GM23338 (cell line): ENCODE measurements around the gene KCNMA1. TPM values are rescaled to one million over a fixed set of nuclear protein-coding genes. Genes with fewer than 3 reads are reported as not detected.

Experiments
- ATAC-seq: fragments of 200-7000 bp; cut with Tn5 transposase; 3 replicates; pipeline ENCODE4 v1.9.1; 2020
- DNase-seq: peaks from one replicate; pipeline ENCODE4 v3.0.0-alpha.2; 2015; ENCODE audit warnings: low spot score
- H2AFZ ChIP-seq: fragments of 200-600 bp; sonication (generic); 2 replicates; pipeline ENCODE4 v1.8.0; 2016; ENCODE audit warnings: antibody characterized with exemption, mild to moderate bottlenecking, moderate library complexity
- H3F3A ChIP-seq: fragments of 200-600 bp; sonication (generic); replicated peaks from 2 replicates; pipeline ENCODE4 v1.8.0; 2017; ENCODE audit warnings: antibody characterized with exemption, mixed run types, low read depth
- H3K27ac ChIP-seq: fragments of 200-600 bp; sonication (generic); 2 replicates; pipeline ENCODE4 v1.6.1; 2016; ENCODE audit warnings: low read depth
- H3K27me3 ChIP-seq: fragments of 200-600 bp; sonication (generic); 2 replicates; pipeline ENCODE4 v1.8.0; 2016; ENCODE audit warnings: mild to moderate bottlenecking, mixed run types, moderate library complexity; ENCODE audit not compliant: insufficient read depth
- H3K36me3 ChIP-seq: fragments of 200-600 bp; sonication (generic); 2 replicates; pipeline ENCODE4 v1.8.0; 2016; ENCODE audit warnings: mild to moderate bottlenecking; ENCODE audit not compliant: insufficient read depth
- H3K4me1 ChIP-seq: fragments of 200-600 bp; sonication (generic); 2 replicates; pipeline ENCODE4 v1.8.0; 2016; ENCODE audit warnings: mild to moderate bottlenecking, moderate library complexity; ENCODE audit not compliant: insufficient read depth
- H3K4me2 ChIP-seq: fragments of 200-600 bp; sonication (generic); 2 replicates; pipeline ENCODE4 v1.7.1; 2017; ENCODE audit warnings: mixed run types
- H3K4me3 ChIP-seq: fragments of 200-600 bp; sonication (generic); 2 replicates; pipeline ENCODE4 v1.6.1; 2016; ENCODE audit warnings: mixed run types
- H3K79me2 ChIP-seq: fragments of 200-600 bp; sonication (generic); replicated peaks from 2 replicates; pipeline ENCODE4 v1.8.0; 2017; ENCODE audit warnings: mild to moderate bottlenecking; ENCODE audit not compliant: insufficient read depth
- H3K9me2 ChIP-seq: fragments of 200-600 bp; sonication (generic); 2 replicates; pipeline ENCODE4 v1.8.0; 2017; ENCODE audit not compliant: insufficient read depth
- H4K20me1 ChIP-seq: fragments of 200-600 bp; sonication (generic); replicated peaks from 2 replicates; pipeline ENCODE4 v1.8.0; 2017; ENCODE audit warnings: mild to moderate bottlenecking; ENCODE audit not compliant: insufficient read depth
- H3K27ac Mint-ChIP-seq: 2 replicates; pipeline ENCODE4 v1.8.0; 2020; ENCODE audit warnings: inconsistent platforms, mild to moderate bottlenecking, moderate library complexity, mixed read lengths
- H3K27me3 Mint-ChIP-seq: 3 replicates; pipeline ENCODE4 v1.8.0; 2022; ENCODE audit warnings: low read depth, mild to moderate bottlenecking, moderate library complexity, mixed read lengths, inconsistent platforms; ENCODE audit not compliant: insufficient read depth, poor library complexity
- H3K36me3 Mint-ChIP-seq: 3 replicates; pipeline ENCODE4 v1.8.0; 2021; ENCODE audit warnings: low read depth, mild to moderate bottlenecking, inconsistent platforms, moderate library complexity, mixed read lengths
- H3K4me1 Mint-ChIP-seq: 3 replicates; pipeline ENCODE4 v1.8.0; 2020; ENCODE audit warnings: mild to moderate bottlenecking, inconsistent platforms, mixed read lengths
- H3K4me3 Mint-ChIP-seq: 3 replicates; pipeline ENCODE4 v1.8.0; 2021; ENCODE audit warnings: moderate library complexity, mild to moderate bottlenecking, inconsistent platforms, mixed read lengths
- H3K9me3 Mint-ChIP-seq: 3 replicates; pipeline ENCODE4 v1.8.0; 2020; ENCODE audit warnings: moderate library complexity, mild to moderate bottlenecking, inconsistent platforms, mixed read lengths
- CREB1 ChIP-seq: fragments of 250-450 bp; sonication (Bioruptor Pico); IDR thresholded peaks from 2 replicates; pipeline ENCODE4 v1.5.0; 2020; ENCODE audit warnings: low read depth, mild to moderate bottlenecking, moderate library complexity
- EZH2 ChIP-seq: fragments of 200-600 bp; sonication (generic); IDR thresholded peaks from one replicate; pipeline ENCODE4 v1.8.0; 2017; ENCODE audit warnings: antibody characterized with exemption, mild to moderate bottlenecking, low read depth; ENCODE audit not compliant: unreplicated experiment
- EZH2phosphoT487 ChIP-seq: fragments of 200-600 bp; sonication (generic); IDR thresholded peaks from one replicate; pipeline ENCODE4 v1.8.1; 2018; ENCODE audit warnings: antibody characterized with exemption; ENCODE audit not compliant: unreplicated experiment
- JUNB ChIP-seq: IDR thresholded peaks from one replicate; pipeline ENCODE4 v1.6.1; 2016; ENCODE audit warnings: antibody characterized with exemption; ENCODE audit not compliant: unreplicated experiment
- NANOG ChIP-seq: IDR thresholded peaks from 2 replicates; pipeline ENCODE4 v1.6.1; 2016; ENCODE audit warnings: antibody characterized with exemption, borderline replicate concordance
- POLR2AphosphoS5 ChIP-seq: IDR thresholded peaks from 2 replicates; pipeline ENCODE4 v1.6.1; 2016; ENCODE audit warnings: antibody characterized with exemption, low read depth
- STAT1 ChIP-seq: IDR thresholded peaks from one replicate; pipeline ENCODE4 v1.6.1; 2016; ENCODE audit warnings: antibody characterized with exemption; ENCODE audit not compliant: unreplicated experiment
- ZNF114 ChIP-seq: fragments of 250-450 bp; sonication (Bioruptor Pico); IDR thresholded peaks from 2 replicates; pipeline ENCODE4 v1.5.0; 2020; ENCODE audit warnings: mild to moderate bottlenecking, moderate library complexity
- ZNF331 ChIP-seq: fragments of 250-450 bp; sonication (Bioruptor Pico); IDR thresholded peaks from 2 replicates; pipeline ENCODE4 v1.5.0; 2020; ENCODE audit warnings: low read depth, mild to moderate bottlenecking, moderate library complexity
- polyA plus RNA-seq: library from polyadenylated mRNA; unstranded; fragments of >200 nt; fragmentation: Nextera tagmentation; extraction: Ambion mirVana; gene quantifications from 2 replicates; pipeline ENCODE4 v1.2.1, GENCODE V29; 2016
- total RNA-seq: library from RNA; depleted of rRNA; stranded (reverse); fragments of >200 nt; shearing (Covaris generic); gene quantifications from 2 replicates; pipeline ENCODE4 v1.2.3, GENCODE V29; 2014
- TF ChIP-seq, protein P1 (sequence below): IDR thresholded peaks from 2 replicates; pipeline ENCODE4 v1.6.1; 2016; ENCODE audit warnings: antibody characterized with exemption
- TF ChIP-seq, protein P2 (sequence below), 2 experiments: fragments of 200-600 bp in 1 of 2; sonication (generic) in 1 of 2; conservative IDR thresholded peaks; 2 replicates each; pipeline versions ENCODE4 v1.5.1 to v1.6.1; 2016 to 2017; ENCODE audit warnings: antibody characterized with exemption in 2 of 2, low read depth in 2 of 2, mild to moderate bottlenecking in 2 of 2, moderate library complexity in 1 of 2
- TF ChIP-seq, protein P3 (sequence below): IDR thresholded peaks from one replicate; pipeline ENCODE4 v1.6.1; 2018; ENCODE audit warnings: antibody characterized with exemption; ENCODE audit not compliant: unreplicated experiment
- TF ChIP-seq, protein P4 (sequence below): fragments of 250-450 bp; sonication (Bioruptor Pico); IDR thresholded peaks from 2 replicates; pipeline ENCODE4 v1.5.0; 2020; ENCODE audit warnings: mild to moderate bottlenecking, moderate library complexity

KCNMA1 gene
- total and polyA plus RNA-seq, 2 experiments from 2014 or later, result 8.2 to 9.0 TPM

DNA sequence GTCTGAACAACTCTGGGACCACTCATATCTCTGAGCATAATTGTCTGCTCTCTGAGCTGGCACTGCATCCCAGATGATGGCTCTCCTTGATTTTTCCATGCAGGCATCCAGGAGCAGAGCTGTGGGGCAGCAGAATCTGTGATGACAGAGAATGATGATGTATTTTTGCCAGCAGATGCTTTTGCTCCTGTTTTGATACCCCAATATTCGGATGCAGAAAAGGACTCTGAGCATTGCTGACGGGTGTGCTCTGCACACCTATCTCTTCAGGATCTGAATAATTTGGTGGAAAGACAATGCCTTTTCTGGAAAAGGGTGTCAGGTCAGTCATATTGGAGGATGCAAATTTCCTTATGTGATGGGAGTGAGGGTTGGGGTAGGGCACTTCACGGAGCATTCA lies 735.9 kb downstream of the KCNMA1 start:
- no peaks in the 10 kb centered on the region for H3K4me1 ChIP-seq
- Mint-ChIP-seq H3K4me1 (no peaks in the 10 kb centered on the region), H3K9me3 (peaks cover 5% of the 10 kb centered on the region), H3K36me3 (peaks cover 6% of the 10 kb centered on the region; the same call in 2 of the 3 replicates), H3K4me3 (no peak overlapping the region), H3K27me3 (no peaks in the 10 kb centered on the region), H3K27ac (no peak overlapping the region)
- H3K79me2 ChIP-seq, result no peaks in the 10 kb centered on the region
- H3F3A ChIP-seq, result no peaks in the 10 kb centered on the region
- TF ChIP-seq CREB1 (CRISPR knock-in tag) (no peak), NANOG (no peak), JUNB (no peak), EZH2phosphoT487 (no peak), ZNF114 (no peak), POLR2AphosphoS5 (no peak), EZH2 (no peak), STAT1 (no peak), ZNF331 (CRISPR knock-in tag) (no peak)
- TF ChIP-seq, protein P1, sequence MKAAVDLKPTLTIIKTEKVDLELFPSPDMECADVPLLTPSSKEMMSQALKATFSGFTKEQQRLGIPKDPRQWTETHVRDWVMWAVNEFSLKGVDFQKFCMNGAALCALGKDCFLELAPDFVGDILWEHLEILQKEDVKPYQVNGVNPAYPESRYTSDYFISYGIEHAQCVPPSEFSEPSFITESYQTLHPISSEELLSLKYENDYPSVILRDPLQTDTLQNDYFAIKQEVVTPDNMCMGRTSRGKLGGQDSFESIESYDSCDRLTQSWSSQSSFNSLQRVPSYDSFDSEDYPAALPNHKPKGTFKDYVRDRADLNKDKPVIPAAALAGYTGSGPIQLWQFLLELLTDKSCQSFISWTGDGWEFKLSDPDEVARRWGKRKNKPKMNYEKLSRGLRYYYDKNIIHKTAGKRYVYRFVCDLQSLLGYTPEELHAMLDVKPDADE, result no peak
- TF ChIP-seq, protein P2, sequence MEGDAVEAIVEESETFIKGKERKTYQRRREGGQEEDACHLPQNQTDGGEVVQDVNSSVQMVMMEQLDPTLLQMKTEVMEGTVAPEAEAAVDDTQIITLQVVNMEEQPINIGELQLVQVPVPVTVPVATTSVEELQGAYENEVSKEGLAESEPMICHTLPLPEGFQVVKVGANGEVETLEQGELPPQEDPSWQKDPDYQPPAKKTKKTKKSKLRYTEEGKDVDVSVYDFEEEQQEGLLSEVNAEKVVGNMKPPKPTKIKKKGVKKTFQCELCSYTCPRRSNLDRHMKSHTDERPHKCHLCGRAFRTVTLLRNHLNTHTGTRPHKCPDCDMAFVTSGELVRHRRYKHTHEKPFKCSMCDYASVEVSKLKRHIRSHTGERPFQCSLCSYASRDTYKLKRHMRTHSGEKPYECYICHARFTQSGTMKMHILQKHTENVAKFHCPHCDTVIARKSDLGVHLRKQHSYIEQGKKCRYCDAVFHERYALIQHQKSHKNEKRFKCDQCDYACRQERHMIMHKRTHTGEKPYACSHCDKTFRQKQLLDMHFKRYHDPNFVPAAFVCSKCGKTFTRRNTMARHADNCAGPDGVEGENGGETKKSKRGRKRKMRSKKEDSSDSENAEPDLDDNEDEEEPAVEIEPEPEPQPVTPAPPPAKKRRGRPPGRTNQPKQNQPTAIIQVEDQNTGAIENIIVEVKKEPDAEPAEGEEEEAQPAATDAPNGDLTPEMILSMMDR (conservative IDR thresholded peaks at IDR 0.05; ENCODE audit: low read depth in 2 of 2), result no peak
- TF ChIP-seq, protein P3, sequence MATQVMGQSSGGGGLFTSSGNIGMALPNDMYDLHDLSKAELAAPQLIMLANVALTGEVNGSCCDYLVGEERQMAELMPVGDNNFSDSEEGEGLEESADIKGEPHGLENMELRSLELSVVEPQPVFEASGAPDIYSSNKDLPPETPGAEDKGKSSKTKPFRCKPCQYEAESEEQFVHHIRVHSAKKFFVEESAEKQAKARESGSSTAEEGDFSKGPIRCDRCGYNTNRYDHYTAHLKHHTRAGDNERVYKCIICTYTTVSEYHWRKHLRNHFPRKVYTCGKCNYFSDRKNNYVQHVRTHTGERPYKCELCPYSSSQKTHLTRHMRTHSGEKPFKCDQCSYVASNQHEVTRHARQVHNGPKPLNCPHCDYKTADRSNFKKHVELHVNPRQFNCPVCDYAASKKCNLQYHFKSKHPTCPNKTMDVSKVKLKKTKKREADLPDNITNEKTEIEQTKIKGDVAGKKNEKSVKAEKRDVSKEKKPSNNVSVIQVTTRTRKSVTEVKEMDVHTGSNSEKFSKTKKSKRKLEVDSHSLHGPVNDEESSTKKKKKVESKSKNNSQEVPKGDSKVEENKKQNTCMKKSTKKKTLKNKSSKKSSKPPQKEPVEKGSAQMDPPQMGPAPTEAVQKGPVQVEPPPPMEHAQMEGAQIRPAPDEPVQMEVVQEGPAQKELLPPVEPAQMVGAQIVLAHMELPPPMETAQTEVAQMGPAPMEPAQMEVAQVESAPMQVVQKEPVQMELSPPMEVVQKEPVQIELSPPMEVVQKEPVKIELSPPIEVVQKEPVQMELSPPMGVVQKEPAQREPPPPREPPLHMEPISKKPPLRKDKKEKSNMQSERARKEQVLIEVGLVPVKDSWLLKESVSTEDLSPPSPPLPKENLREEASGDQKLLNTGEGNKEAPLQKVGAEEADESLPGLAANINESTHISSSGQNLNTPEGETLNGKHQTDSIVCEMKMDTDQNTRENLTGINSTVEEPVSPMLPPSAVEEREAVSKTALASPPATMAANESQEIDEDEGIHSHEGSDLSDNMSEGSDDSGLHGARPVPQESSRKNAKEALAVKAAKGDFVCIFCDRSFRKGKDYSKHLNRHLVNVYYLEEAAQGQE, result no peak
- TF ChIP-seq, protein P4, sequence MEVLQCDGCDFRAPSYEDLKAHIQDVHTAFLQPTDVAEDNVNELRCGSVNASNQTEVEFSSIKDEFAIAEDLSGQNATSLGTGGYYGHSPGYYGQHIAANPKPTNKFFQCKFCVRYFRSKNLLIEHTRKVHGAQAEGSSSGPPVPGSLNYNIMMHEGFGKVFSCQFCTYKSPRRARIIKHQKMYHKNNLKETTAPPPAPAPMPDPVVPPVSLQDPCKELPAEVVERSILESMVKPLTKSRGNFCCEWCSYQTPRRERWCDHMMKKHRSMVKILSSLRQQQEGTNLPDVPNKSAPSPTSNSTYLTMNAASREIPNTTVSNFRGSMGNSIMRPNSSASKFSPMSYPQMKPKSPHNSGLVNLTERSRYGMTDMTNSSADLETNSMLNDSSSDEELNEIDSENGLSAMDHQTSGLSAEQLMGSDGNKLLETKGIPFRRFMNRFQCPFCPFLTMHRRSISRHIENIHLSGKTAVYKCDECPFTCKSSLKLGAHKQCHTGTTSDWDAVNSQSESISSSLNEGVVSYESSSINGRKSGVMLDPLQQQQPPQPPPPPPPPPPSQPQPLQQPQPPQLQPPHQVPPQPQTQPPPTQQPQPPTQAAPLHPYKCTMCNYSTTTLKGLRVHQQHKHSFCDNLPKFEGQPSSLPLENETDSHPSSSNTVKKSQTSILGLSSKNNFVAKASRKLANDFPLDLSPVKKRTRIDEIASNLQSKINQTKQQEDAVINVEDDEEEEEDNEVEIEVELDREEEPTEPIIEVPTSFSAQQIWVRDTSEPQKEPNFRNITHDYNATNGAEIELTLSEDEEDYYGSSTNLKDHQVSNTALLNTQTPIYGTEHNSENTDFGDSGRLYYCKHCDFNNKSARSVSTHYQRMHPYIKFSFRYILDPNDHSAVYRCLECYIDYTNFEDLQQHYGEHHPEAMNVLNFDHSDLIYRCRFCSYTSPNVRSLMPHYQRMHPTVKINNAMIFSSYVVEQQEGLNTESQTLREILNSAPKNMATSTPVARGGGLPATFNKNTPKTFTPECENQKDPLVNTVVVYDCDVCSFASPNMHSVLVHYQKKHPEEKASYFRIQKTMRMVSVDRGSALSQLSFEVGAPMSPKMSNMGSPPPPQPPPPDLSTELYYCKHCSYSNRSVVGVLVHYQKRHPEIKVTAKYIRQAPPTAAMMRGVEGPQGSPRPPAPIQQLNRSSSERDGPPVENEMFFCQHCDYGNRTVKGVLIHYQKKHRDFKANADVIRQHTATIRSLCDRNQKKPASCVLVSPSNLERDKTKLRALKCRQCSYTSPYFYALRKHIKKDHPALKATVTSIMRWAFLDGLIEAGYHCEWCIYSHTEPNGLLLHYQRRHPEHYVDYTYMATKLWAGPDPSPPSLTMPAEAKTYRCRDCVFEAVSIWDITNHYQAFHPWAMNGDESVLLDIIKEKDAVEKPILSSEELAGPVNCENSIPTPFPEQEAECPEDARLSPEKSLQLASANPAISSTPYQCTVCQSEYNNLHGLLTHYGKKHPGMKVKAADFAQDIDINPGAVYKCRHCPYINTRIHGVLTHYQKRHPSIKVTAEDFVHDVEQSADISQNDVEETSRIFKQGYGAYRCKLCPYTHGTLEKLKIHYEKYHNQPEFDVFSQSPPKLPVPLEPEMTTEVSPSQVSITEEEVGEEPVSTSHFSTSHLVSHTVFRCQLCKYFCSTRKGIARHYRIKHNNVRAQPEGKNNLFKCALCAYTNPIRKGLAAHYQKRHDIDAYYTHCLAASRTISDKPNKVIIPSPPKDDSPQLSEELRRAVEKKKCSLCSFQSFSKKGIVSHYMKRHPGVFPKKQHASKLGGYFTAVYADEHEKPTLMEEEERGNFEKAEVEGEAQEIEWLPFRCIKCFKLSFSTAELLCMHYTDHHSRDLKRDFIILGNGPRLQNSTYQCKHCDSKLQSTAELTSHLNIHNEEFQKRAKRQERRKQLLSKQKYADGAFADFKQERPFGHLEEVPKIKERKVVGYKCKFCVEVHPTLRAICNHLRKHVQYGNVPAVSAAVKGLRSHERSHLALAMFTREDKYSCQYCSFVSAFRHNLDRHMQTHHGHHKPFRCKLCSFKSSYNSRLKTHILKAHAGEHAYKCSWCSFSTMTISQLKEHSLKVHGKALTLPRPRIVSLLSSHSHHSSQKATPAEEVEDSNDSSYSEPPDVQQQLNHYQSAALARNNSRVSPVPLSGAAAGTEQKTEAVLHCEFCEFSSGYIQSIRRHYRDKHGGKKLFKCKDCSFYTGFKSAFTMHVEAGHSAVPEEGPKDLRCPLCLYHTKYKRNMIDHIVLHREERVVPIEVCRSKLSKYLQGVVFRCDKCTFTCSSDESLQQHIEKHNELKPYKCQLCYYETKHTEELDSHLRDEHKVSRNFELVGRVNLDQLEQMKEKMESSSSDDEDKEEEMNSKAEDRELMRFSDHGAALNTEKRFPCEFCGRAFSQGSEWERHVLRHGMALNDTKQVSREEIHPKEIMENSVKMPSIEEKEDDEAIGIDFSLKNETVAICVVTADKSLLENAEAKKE (CRISPR knock-in tag), result no peak
- no peak for DNase-seq
- H3K27ac ChIP-seq, result no peak overlapping the region
- H3K27me3 ChIP-seq, result no peaks in the 10 kb centered on the region
- no peak overlapping the region for H2AFZ ChIP-seq
- H3K4me2 ChIP-seq, result no peak overlapping the region
- no peak overlapping the region for H3K4me3 ChIP-seq
- no peaks in the 10 kb centered on the region for H4K20me1 ChIP-seq
- H3K36me3 ChIP-seq, result no peaks in the 10 kb centered on the region
- H3K9me2 ChIP-seq, result no peaks in the 10 kb centered on the region
- no peak for ATAC-seq
